Parathyroid adenoma (tissue), 2 donors: ENCODE results near the gene DIP2C.

Source experiments
- H2AFZ ChIP-seq: fragments of 300-600 bp; sonication (generic); one replicate; pipeline ENCODE4 v1.7.0; 2017; ENCODE audit warnings: antibody characterized with exemption, mild to moderate bottlenecking
- H3K27ac ChIP-seq: fragments of 300-600 bp; sonication (generic); one replicate; pipeline ENCODE4 v1.7.0; 2017
- H3K27me3 ChIP-seq: fragments of 300-600 bp; sonication (generic); one replicate; pipeline ENCODE4 v1.7.0; 2017; ENCODE audit warnings: low read length; ENCODE audit not compliant: control insufficient read depth, insufficient read depth
- H3K36me3 ChIP-seq: fragments of 300-600 bp; sonication (generic); one replicate; pipeline ENCODE4 v1.7.0; 2017; ENCODE audit warnings: low read length; ENCODE audit not compliant: control insufficient read depth, insufficient read depth
- H3K4me1 ChIP-seq: fragments of 300-600 bp; sonication (generic); one replicate; pipeline ENCODE4 v1.7.0; 2017; ENCODE audit warnings: control low read depth
- H3K4me2 ChIP-seq: fragments of 300-600 bp; sonication (generic); one replicate; pipeline ENCODE4 v1.7.0; 2017; ENCODE audit warnings: low read length
- H3K4me3 ChIP-seq: fragments of 300-600 bp; sonication (generic); one replicate; pipeline ENCODE4 v1.7.0; 2017; ENCODE audit warnings: low read depth, low read length
- H3K79me2 ChIP-seq: fragments of 300-600 bp; sonication (generic); one replicate; pipeline ENCODE4 v1.7.0; 2017; ENCODE audit warnings: control low read depth
- H3K9ac ChIP-seq: fragments of 300-600 bp; sonication (generic); one replicate; pipeline ENCODE4 v1.7.0; 2017; ENCODE audit warnings: mild to moderate bottlenecking
- H3K9me3 ChIP-seq: fragments of 300-600 bp; sonication (generic); one replicate; pipeline ENCODE4 v1.7.0; 2017; ENCODE audit warnings: low read length; ENCODE audit not compliant: control insufficient read depth
- TF ChIP-seq, protein P1 (sequence below): fragments of 300-600 bp; sonication (generic); IDR thresholded peaks from one replicate; pipeline ENCODE4 v1.7.0; 2017; ENCODE audit warnings: antibody characterized with exemption, mild to moderate bottlenecking
- donor health status: primary hyperparathyroidism.

DIP2C gene

GRCh38 chr10:728603-729002 is 39.1 kb upstream of the DIP2C start:
- H3K79me2 ChIP-seq, result no peaks in the 10 kb centered on the region
- no peaks in the 10 kb centered on the region for H3K9me3 ChIP-seq
- H3K4me2 ChIP-seq, result no peak overlapping the region
- H3K27ac ChIP-seq, result no peak overlapping the region
- TF ChIP-seq, protein P1, sequence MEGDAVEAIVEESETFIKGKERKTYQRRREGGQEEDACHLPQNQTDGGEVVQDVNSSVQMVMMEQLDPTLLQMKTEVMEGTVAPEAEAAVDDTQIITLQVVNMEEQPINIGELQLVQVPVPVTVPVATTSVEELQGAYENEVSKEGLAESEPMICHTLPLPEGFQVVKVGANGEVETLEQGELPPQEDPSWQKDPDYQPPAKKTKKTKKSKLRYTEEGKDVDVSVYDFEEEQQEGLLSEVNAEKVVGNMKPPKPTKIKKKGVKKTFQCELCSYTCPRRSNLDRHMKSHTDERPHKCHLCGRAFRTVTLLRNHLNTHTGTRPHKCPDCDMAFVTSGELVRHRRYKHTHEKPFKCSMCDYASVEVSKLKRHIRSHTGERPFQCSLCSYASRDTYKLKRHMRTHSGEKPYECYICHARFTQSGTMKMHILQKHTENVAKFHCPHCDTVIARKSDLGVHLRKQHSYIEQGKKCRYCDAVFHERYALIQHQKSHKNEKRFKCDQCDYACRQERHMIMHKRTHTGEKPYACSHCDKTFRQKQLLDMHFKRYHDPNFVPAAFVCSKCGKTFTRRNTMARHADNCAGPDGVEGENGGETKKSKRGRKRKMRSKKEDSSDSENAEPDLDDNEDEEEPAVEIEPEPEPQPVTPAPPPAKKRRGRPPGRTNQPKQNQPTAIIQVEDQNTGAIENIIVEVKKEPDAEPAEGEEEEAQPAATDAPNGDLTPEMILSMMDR, result no peak
- H3K9ac ChIP-seq, result no peak overlapping the region
- H3K27me3 ChIP-seq, result no peaks in the 10 kb centered on the region
- no peak overlapping the region for H2AFZ ChIP-seq
- H3K36me3 ChIP-seq, result no peaks in the 10 kb centered on the region
- H3K4me3 ChIP-seq, result no peak overlapping the region
- no peaks in the 10 kb centered on the region for H3K4me1 ChIP-seq

- no peaks in the 10 kb centered on the region for H3K4me1 ChIP-seq
- H3K27ac ChIP-seq, result no peak overlapping the region
- no peak overlapping the region for H3K9ac ChIP-seq
- H3K36me3 ChIP-seq, result no peaks in the 10 kb centered on the region
- H3K4me2 ChIP-seq, result no peak overlapping the region
- H3K79me2 ChIP-seq, result no peaks in the 10 kb centered on the region
- H3K27me3 ChIP-seq, result no peaks in the 10 kb centered on the region
- H3K4me3 ChIP-seq, result no peak overlapping the region
- no peaks in the 10 kb centered on the region for H3K9me3 ChIP-seq
- TF ChIP-seq, protein P1, result no peak
- no peak overlapping the region for H2AFZ ChIP-seq
Measured at GRCh38 chr10:727162-727790, 37.8 kb upstream of the DIP2C start.

- Histone ChIP-seq H3K4me1 (no peaks in the 10 kb centered on the region), H2AFZ (no peak overlapping the region), H3K79me2 (no peaks in the 10 kb centered on the region), H3K36me3 (no peaks in the 10 kb centered on the region), H3K27ac (no peak overlapping the region), H3K27me3 (no peaks in the 10 kb centered on the region), H3K9ac (no peak overlapping the region), H3K4me2 (no peak overlapping the region), H3K4me3 (no peak overlapping the region), H3K9me3 (no peaks in the 10 kb centered on the region)
- TF ChIP-seq, protein P1, result no peak
Measured at GRCh38 chr10:725786-726185, 36.3 kb upstream of the DIP2C start.

GRCh38 chr10:725302-725701 is 35.8 kb upstream of the DIP2C start:
- no peaks in the 10 kb centered on the region for H3K27me3 ChIP-seq
- H3K4me1 ChIP-seq, result no peaks in the 10 kb centered on the region
- no peaks in the 10 kb centered on the region for H3K79me2 ChIP-seq
- H3K27ac ChIP-seq, result no peak overlapping the region
- H3K9me3 ChIP-seq, result no peaks in the 10 kb centered on the region
- H2AFZ ChIP-seq, result no peak overlapping the region
- no peak overlapping the region for H3K4me2 ChIP-seq
- H3K4me3 ChIP-seq, result no peak overlapping the region
- TF ChIP-seq, protein P1, result no peak
- H3K36me3 ChIP-seq, result no peaks in the 10 kb centered on the region
- H3K9ac ChIP-seq, result no peak overlapping the region

- Histone ChIP-seq H3K36me3 (no peaks in the 10 kb centered on the region), H3K4me3 (no peak overlapping the region), H3K4me2 (no peak overlapping the region), H3K9ac (no peak overlapping the region), H3K4me1 (no peaks in the 10 kb centered on the region), H3K79me2 (no peaks in the 10 kb centered on the region), H3K27me3 (no peaks in the 10 kb centered on the region), H3K27ac (no peak overlapping the region), H2AFZ (no peak overlapping the region), H3K9me3 (no peaks in the 10 kb centered on the region)
- TF ChIP-seq, protein P1, result no peak
Measured at GRCh38 chr10:723973-724372, 34.5 kb upstream of the DIP2C start.
